Osteoblast (primary cell): ENCODE data around the gene SPINK4. TPM values are rescaled to one million over a fixed set of nuclear protein-coding genes. Genes with fewer than 3 reads are reported as not detected.

Source experiments
- DNase-seq: peaks from one replicate; pipeline ENCODE4 v3.0.0; 2011; ENCODE audit warnings: low spot score, mixed read lengths; ENCODE audit not compliant: insufficient read length; ENCODE audit errors: missing footprints
- H2AFZ ChIP-seq: 2 replicates; pipeline ENCODE4 v1.6.0; 2011; ENCODE audit warnings: mild to moderate bottlenecking, low read length
- H3K27ac ChIP-seq: 2 replicates; pipeline ENCODE4 v1.5.1; 2011; ENCODE audit warnings: mild to moderate bottlenecking, low read depth, low read length, moderate library complexity
- H3K27me3 ChIP-seq: 2 replicates; pipeline ENCODE4 v1.6.0; 2012; ENCODE audit warnings: mild to moderate bottlenecking, control low read depth, inconsistent platforms, low read length, moderate library complexity; ENCODE audit not compliant: insufficient read depth
- H3K36me3 ChIP-seq: 2 replicates; pipeline ENCODE4 v1.5.1; 2011; ENCODE audit warnings: mild to moderate bottlenecking, low read length, control low read depth, moderate library complexity; ENCODE audit not compliant: insufficient read depth
- H3K4me1 ChIP-seq: 2 replicates; pipeline ENCODE4 v1.5.1; 2011; ENCODE audit warnings: mild to moderate bottlenecking, low read length, control low read depth, moderate library complexity; ENCODE audit not compliant: insufficient read depth
- H3K4me2 ChIP-seq: 2 replicates; pipeline ENCODE4 v1.6.0; 2011; ENCODE audit warnings: mild to moderate bottlenecking, low read length; ENCODE audit not compliant: insufficient read depth
- H3K4me3 ChIP-seq: fragments of 200-600 bp; sonication (generic); 3 replicates; pipeline ENCODE4 v1.5.1; 2012; ENCODE audit warnings: mild to moderate bottlenecking, low read length, inconsistent platforms; ENCODE audit not compliant: insufficient read depth
- H3K79me2 ChIP-seq: 2 replicates; pipeline ENCODE4 v1.6.0; 2012; ENCODE audit warnings: mild to moderate bottlenecking, low read length, control low read depth, inconsistent platforms; ENCODE audit not compliant: insufficient read depth
- H3K9me3 ChIP-seq: 2 replicates; pipeline ENCODE4 v1.5.1; 2011; ENCODE audit warnings: low read depth, low read length, control low read depth
- H4K20me1 ChIP-seq: 2 replicates; pipeline ENCODE4 v1.6.0; 2012; ENCODE audit warnings: mild to moderate bottlenecking, low read length, control low read depth; ENCODE audit not compliant: insufficient read depth
- CTCF ChIP-seq: IDR thresholded peaks from 2 replicates; pipeline ENCODE4 v1.5.1; 2011; ENCODE audit warnings: mild to moderate bottlenecking, low read depth, low read length, moderate library complexity; ENCODE audit errors: extremely low read depth
- total RNA-seq: library from RNA; depleted of rRNA; stranded (reverse); fragments of >200 nt; gene quantifications from 2 replicates; pipeline ENCODE4 v1.2.3, GENCODE V29; 2012

The SPINK4 gene
- total RNA-seq, 1 donor: not detected

GRCh38 chr9:33288235-33288634, 48.3 kb downstream of the SPINK4 start:
- H3K79me2 ChIP-seq: peaks cover 28% of the 10 kb centered on the region
- no peak overlapping the region for H3K27ac ChIP-seq
- no peaks in the 10 kb centered on the region for H3K9me3 ChIP-seq
- peaks cover 15% of the 10 kb centered on the region for H3K4me1 ChIP-seq
- no peak overlapping the region for H3K4me2 ChIP-seq
- no peaks in the 10 kb centered on the region for H3K27me3 ChIP-seq
- H4K20me1 ChIP-seq: peaks cover 2% of the 10 kb centered on the region
- no peak for TF ChIP-seq CTCF
- DNase-seq: no peak
- no peak overlapping the region for H2AFZ ChIP-seq
- H3K36me3 ChIP-seq: peaks cover 15% of the 10 kb centered on the region
- H3K4me3 ChIP-seq: no peak overlapping the region

GRCh38 chr9:33288828-33289483, 49.0 kb downstream of the SPINK4 start:
- DNase-seq: no peak
- Histone ChIP-seq H2AFZ (no peak overlapping the region), H3K4me2 (peak overlapping the region; percentile 99), H4K20me1 (peaks cover 2% of the 10 kb centered on the region), H3K27ac (peak overlapping the region; percentile 100), H3K27me3 (no peaks in the 10 kb centered on the region), H3K9me3 (no peaks in the 10 kb centered on the region), H3K36me3 (peaks cover 22% of the 10 kb centered on the region), H3K79me2 (peaks cover 35% of the 10 kb centered on the region), H3K4me3 (no peak overlapping the region), H3K4me1 (peaks cover 15% of the 10 kb centered on the region)
- TF ChIP-seq CTCF: no peak

- TF ChIP-seq CTCF: no peak
- peak; percentile 63 for DNase-seq
- Histone ChIP-seq H2AFZ (peak overlapping the region; percentile 56), H3K4me3 (peak overlapping the region; percentile 84), H3K27me3 (no peaks in the 10 kb centered on the region), H3K4me2 (peak overlapping the region; percentile 99), H3K9me3 (no peaks in the 10 kb centered on the region), H3K27ac (peak overlapping the region; percentile 100), H4K20me1 (peaks cover 2% of the 10 kb centered on the region), H3K4me1 (peaks cover 15% of the 10 kb centered on the region), H3K79me2 (peaks cover 41% of the 10 kb centered on the region), H3K36me3 (peaks cover 27% of the 10 kb centered on the region)
Measured at GRCh38 chr9:33289496-33289895, 49.5 kb downstream of the SPINK4 start.

GRCh38 chr9:33289936-33290246, 49.9 kb downstream of the SPINK4 start:
- Histone ChIP-seq H3K79me2 (peaks cover 45% of the 10 kb centered on the region), H3K4me2 (peak overlapping the region; percentile 99), H4K20me1 (peaks cover 2% of the 10 kb centered on the region), H3K27ac (peak overlapping the region; percentile 100), H2AFZ (peak overlapping the region; percentile 94), H3K27me3 (no peaks in the 10 kb centered on the region), H3K4me3 (peak overlapping the region; percentile 84), H3K36me3 (peaks cover 31% of the 10 kb centered on the region), H3K4me1 (peaks cover 15% of the 10 kb centered on the region), H3K9me3 (no peaks in the 10 kb centered on the region)
- TF ChIP-seq CTCF: no peak
- DNase-seq: no peak
